Measurements from ENCODE around the gene SDR42E2.
A peak's percentile ranks its signal among the peaks of the same experiment; 100 is the strongest.
"Not testable (repeated sequence)": the region's sequence is repeated elsewhere in the genome, so short reads cannot be mapped to it uniquely, and the experiment has no call there.

SDR42E2 gene

GRCh38 chr16:22162656-22163009 lies 327 bp downstream of the SDR42E2 start:
- DNase-seq: no peak

GRCh38 chr16:22163806-22164205 lies 1.5 kb downstream of the SDR42E2 start:
- DNase-seq: no peak

GRCh38 chr16:22164482-22164881 lies 2.2 kb downstream of the SDR42E2 start:
- DNase-seq: no peak

DNA sequence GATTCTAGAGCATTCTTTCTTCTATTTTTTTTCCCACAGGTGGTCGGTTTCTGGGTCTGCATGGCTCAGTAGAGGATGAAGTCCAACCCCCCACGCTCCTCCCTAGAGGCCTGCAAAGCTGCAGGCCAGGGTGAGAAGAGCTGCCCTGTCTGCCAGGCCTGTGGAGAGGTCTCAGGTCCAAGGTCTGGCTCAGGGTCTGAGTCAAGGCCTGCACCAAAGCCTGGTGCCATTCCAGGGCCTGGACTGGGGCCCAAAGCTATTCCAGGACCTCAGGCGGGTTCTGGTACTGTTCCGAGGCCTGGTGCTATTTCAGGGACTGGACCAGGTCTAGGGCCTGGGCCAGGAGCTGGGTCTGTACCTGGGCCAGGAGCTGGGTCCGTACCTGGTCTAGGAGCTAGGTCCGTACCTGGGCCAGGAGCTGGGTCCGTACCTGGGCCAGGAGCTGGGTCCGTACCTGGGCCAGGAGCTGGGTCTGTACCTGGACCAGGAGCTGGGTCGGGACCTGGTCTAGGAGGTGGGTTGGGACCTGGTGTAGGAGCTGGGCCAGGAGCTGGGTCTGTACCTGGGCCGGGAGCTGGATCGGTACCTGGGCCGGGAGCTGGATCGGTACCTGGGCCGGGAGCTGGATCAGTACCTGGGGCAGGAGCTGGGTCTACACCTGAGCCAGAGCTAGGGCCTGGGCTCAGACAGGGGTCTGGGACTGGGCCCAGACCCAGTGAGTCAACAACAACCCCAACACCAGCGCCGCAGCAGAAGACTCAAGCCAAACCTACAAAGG lies 3.4 kb downstream of the SDR42E2 start:
- DNase-seq: no peak

- no peak for DNase-seq
Measured at GRCh38 chr16:22171953-22172352, 9.6 kb downstream of the SDR42E2 start.

GRCh38 chr16:22172642-22173041 lies 10.3 kb downstream of the SDR42E2 start:
- DNase-seq: not testable (repeated sequence)

- peak in 1 of 3 experiments; percentile 8 for DNase-seq
Measured at GRCh38 chr16:22174642-22175041, 12.3 kb downstream of the SDR42E2 start.

- DNase-seq: no peak
Measured at GRCh38 chr16:22177968-22178930, 15.9 kb downstream of the SDR42E2 start.

- no peak for DNase-seq
Measured at GRCh38 chr16:22181426-22181825, 19.1 kb downstream of the SDR42E2 start.

GRCh38 chr16:22181843-22182242 lies 19.5 kb downstream of the SDR42E2 start:
- no peak for DNase-seq

DNA sequence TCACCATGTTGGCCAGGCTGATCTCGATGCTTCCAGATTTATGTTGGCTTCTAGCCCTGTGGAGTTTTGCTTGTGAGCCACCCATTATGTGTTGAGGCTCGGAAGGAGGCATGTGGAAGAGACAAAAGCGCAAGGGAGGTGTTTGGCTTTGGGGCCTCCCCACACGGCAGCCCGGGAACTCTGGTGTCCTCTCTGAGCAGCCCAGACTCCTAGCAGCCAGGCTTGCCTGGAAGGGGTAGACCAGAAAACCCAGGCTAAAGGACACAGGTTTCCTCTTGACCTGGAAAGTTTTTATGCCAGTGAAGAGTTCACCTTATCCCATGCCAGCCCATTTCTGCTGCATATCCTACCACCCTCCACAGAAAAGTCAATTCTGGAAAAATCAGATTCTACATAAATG lies 21.0 kb downstream of the SDR42E2 start:
- DNase-seq: no peak

- peak in 2 of 3 experiments; percentile 3 to 6 for DNase-seq
Measured at GRCh38 chr16:22183901-22184614, 21.8 kb downstream of the SDR42E2 start.

DNA sequence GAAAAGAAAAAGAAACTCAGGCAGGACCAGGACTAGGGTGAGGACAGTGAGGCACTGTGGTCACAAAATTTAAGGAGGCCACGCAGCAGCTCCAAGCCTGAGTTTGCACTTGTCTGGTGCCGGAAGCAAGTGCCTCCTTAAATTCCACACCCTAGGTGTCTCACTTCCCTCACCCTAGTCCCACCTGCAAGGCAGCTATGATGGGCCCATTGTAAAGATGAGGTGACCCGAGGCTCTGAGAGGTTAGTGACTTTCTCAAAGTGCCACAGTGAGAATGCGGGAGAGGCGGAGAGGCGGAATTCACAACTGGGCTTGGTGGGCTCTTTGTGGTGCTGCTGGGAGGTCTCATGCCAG lies 22.3 kb downstream of the SDR42E2 start:
- no peak for DNase-seq

- DNase-seq: no peak
Measured at GRCh38 chr16:22186517-22186916, 24.2 kb downstream of the SDR42E2 start.

DNA sequence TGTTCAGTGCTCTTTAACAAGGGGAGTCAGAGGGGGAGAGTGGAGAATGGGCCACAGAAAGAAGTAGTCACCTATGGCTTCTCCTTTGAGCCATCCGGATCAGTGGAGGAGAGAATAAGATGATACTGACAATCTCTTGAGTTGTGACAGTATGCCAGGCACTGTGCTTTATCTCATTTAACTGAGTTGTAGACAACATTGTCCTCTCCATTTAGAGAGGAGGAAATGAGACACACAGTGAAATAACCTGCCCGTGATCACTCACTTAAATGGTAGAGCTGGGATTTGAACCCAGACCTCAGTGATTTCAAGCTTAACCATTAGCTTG lies 25.9 kb downstream of the SDR42E2 start:
- DNase-seq: no peak

DNA sequence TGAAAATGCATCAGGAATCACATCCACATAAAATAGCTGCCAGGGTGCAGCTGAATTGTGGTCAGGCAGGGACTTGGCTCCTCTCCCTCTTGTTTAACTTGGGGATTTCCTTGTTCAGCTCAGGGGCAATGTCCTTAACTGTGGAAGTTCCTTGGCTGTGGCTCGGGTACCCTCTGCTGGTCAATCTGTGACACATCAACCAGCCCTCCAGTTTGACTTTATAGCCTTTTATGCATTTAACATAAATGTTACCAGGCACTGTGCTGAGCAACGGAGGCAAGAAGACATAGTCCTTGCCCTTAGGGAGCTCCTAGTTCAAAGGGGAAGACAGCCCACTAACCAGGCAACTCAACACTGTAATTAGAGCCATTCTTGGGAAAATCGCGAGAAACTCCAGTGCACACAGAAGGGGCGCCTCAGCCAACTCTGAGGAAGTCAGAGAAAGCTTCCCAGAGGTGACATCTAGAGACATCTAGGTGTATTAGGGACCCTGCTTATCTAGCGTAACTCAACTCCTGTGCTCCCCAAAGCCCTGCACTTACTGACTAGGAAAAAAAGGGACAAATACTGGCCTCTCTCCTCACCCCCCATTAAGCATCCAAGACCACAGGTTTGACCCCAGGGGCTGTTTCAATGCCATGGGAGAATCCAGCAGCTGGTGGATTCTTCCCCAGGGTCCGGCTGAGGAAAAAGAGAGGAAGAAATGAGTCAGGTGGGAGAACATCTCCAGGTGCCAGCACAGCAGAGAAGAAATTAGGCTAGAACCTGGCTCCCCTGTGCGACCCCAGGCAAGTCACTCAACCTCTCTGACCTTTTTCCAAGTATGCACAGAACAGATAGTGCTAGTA lies 26.5 kb downstream of the SDR42E2 start:
- DNase-seq: peak; percentile 47 to 79 (median 49)

- DNase-seq: peak in 2 of 3 experiments; percentile 53 to 56
Measured at GRCh38 chr16:22189473-22190080, 27.3 kb downstream of the SDR42E2 start.

- peak; percentile 84 to 99 (median 98) for DNase-seq
Measured at GRCh38 chr16:22190081-22190775, 27.9 kb downstream of the SDR42E2 start.

DNA sequence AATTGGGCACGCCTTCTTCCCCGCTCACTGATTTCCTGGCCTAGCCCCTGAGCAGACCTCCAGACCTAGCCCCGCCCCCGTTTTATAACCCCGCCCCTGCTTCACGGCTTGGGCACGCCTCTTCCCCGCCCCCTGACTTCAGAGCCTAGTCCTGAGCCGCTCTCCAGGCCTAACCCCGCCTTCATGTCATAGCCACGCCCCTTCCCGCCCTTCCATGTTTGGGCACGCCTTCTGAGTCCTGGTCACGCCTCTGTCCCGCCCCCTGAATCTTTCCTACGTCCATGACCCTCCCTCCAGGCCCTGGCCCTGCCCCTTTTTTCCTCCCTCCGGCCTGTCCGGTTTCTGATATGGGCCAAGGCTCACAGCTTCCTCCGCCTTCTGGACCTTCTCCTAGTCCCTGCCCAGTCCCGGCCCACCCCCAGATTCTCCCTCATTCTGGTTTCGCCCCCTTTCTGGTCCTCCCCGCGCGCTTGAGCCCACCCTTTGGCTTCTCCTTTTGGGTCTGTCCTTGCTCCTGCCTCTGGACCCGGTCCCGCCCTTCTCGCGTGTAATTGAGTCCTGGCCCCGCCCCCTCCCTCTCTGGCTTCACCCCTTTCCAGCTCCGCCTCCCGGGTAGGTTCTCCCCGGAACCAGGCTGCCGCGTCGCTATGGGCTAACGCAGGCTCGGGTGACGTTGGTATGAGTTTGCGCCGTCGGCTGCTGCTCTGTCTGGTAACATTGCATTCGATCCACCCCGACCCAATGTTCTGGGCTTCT lies 28.6 kb downstream of the SDR42E2 start:
- DNase-seq: peak; percentile 96 to 99 (median 99)

- DNase-seq: peak in 2 of 3 experiments; percentile 30 to 67
Measured at GRCh38 chr16:22191532-22192260, 29.4 kb downstream of the SDR42E2 start.

Measured in NCI-H1417 (cell line).